HG02642 (cell line): ENCODE measurements around the gene SEPTIN10.
A peak's percentile ranks its signal among the peaks of the same experiment; 100 is the strongest.
"Not testable (repeated sequence)": the region's sequence is repeated elsewhere in the genome, so short reads cannot be mapped to it uniquely, and the experiment has no call there.

Experiments
- ATAC-seq: cut with Tn5 transposase; IDR thresholded peaks from one replicate; pipeline ENCODE4 v1.9.1; 2021; ENCODE audit warnings: mild to moderate bottlenecking; ENCODE audit not compliant: unreplicated experiment, poor library complexity

The SEPTIN10 gene

GRCh38 chr2:109635426-109636304, 21.9 kb upstream of the SEPTIN10 start:
- ATAC-seq = no peak

GRCh38 chr2:109633284-109633961, 19.7 kb upstream of the SEPTIN10 start:
- ATAC-seq = no peak

DNA sequence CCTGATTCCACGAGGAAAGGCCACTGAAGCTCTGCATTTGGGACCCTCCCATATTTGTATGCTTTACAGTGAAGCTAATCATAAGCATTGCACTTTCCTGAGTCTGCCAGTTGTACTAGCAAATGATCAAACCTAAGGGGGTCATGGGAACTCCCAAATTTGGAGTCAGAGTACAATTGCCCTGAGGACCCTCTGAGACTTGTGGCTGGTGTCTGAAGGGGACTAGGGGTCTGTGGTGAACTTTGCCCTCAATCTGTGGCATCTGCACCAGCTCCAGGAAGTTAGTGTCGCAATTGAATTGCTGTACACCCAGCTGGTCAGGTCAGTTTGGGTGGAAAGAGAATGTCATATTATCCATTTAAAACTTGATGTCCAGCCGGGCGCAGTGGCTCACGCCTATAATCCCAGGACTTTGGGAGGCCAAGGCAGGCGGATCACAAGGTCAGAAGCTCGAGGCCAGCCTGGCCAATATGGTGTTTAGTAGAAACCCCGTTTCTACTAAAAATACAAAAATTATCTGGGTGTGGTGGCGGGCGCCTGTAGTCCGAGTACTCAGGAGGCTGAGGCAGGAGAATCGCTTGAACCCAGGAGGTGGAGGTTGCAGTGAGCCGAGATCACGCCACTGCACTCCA, 18.5 kb upstream of the SEPTIN10 start:
- no peak for ATAC-seq

DNA sequence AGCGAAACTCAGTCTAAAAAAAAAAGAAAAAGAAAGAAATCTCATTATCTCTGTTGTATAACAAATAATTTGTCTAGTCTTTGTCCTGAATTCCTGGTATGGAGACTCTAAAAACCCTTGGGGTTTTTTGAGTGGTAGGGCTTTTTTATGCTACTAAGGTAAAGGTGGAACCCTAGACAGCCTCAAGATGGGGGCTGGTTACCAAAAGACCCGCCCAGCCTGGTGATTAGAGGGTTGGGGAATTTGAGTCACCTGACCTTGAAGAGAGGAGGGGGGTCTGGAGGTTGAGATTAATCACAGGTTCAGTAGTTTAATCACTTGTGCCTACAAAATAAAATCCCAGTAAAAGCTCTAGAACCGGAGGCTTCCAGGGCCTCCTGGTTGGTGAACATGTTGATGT, 18.0 kb upstream of the SEPTIN10 start:
- no peak for ATAC-seq

- ATAC-seq = no peak
Measured at GRCh38 chr2:109630441-109631430, 17.0 kb upstream of the SEPTIN10 start.

GRCh38 chr2:109629867-109630266, 16.1 kb upstream of the SEPTIN10 start:
- no peak for ATAC-seq

GRCh38 chr2:109628321-109628720, 14.6 kb upstream of the SEPTIN10 start:
- not testable (repeated sequence) for ATAC-seq

DNA sequence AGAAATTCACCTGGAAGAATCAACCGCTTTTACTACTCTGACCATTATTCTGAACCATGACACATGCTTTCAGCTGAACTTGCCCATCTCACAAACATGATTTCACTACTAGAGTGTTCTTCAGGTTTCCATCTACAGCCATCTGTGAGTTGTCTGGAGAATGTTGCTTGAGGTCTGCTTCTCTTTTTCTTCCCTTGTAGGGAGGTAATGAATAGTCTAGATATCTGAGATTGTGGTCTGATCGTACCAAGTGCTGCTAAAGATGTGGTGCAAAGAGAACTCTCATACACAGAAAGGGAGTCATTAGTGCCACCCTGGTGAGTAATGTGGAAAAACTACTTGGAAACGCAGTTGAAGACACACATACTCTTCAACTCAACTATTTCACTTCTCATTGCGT, 10.6 kb upstream of the SEPTIN10 start:
- ATAC-seq = no peak

DNA sequence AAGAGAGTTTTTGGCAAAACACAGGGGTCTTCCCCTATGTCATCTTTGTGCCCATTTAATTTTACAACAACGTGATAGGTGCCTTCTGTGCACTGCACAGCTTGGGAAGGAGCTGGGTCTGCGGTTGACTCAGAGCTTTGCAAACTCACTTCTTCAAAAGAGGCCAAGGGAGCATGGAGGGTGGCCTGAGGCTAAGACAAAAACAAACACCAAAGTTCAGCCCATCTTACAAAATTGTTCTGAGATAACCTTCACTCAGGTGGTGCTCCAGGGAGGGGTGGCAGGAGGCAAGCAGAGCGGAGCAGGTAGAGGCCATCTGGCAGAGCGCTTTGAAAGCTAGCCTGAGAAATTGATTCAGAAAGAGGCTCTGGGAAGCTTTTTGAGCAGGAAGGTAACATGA, 10.2 kb upstream of the SEPTIN10 start:
- no peak for ATAC-seq

- ATAC-seq = no peak
Measured at GRCh38 chr2:109623297-109623696, 9.5 kb upstream of the SEPTIN10 start.

- no peak for ATAC-seq
Measured at GRCh38 chr2:109619032-109619615, 5.4 kb upstream of the SEPTIN10 start.

DNA sequence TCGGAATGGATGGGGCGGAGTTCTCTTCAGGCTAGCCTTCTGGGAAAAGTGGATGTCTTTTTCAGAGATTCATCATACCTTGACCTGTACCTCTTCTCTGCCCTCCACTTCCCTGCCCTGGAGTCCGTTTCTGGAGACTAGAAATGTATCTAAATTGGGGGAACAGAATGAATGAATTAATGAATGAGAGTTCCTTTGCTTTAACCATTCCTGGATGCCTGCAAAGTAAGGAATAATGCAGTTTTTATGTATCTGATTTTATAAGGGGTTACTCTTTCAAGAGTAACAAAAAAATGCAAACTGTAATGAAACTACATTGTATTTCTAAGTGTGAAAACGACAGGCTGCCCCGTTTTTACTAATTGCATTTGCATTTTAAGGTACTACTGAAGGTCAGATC, 2.4 kb upstream of the SEPTIN10 start:
- ATAC-seq = no peak

GRCh38 chr2:109615637-109616144, 1.9 kb upstream of the SEPTIN10 start:
- no peak for ATAC-seq

GRCh38 chr2:109614715-109615636, 1.2 kb upstream of the SEPTIN10 start:
- no peak for ATAC-seq

DNA sequence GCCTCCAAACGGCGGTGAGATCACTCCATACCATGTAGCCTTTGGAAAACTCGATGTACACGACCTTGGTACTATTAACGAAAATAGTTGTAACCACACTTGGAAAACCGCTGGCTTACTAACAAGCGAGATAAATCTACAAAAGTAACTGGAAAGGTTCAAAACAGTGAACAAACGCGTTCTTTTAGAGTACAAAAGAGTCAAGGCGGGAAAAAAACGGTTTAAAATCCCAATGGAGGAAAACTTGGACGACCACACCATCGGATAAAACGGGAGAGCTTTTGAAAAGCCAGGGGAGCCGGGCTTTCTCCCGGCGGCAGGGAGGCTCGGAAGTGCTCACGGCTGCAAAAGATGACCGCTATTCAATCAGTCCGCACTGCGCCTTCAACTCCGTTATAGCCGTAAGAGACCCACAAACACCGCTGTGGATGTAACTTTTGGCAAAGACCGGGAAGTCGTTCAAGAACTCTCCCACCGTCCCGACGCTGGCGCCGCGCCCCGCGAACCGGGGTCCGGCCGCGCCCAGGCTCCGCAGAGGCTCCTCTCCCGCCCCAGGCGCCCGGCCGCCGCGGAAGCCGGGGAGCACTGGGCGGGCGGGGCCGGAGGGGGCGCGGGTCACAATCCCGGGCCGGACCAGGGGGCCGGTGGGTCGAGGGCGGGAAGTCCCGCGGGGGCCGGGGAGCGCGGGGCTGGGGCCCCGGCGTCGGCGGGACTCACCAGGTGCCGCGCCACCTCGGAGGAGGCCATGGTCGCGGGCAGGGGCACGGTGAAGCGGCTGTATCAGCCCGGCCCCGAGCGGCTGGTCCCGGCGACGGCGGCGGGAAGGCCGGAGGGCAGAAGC, 465 bp downstream of the SEPTIN10 start:
- ATAC-seq = peak; percentile 34

- ATAC-seq = no peak
Measured at GRCh38 chr2:109611467-109612095, 2.2 kb downstream of the SEPTIN10 start.

DNA sequence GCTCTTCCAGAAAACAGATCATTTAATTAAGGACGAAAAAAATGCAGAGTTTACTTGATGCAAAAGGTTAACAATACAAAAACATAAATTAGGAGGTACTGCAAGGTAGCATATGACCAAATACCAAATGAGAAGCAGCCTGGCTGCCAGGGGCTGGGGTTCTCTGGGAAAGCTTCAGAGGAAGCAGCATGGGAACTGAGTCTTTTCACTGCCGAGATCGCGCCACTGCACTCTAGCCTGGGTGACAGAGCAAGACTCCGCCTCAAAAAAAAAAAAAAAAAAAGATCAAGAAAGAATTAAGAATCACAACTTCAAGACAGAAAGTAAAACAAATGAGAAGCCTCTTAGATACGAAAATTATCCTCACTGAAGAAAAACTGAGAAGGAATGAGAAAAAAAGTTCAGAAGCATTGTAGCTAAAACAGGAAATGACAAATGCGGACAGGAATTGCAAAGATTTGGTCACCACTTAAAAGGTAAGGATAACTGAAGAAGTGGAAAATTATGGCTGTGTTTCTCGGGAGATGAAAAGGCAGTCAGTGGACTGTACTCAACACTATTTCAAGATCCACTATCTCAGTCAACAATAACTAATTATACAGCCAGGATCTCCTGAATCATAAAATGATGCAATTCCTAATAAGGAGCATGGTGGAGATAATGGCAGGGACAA, 4.3 kb downstream of the SEPTIN10 start:
- ATAC-seq = no peak
